ENCODE measurements around the gene MUS81. TPM values are rescaled to one million over a fixed set of nuclear protein-coding genes. Genes with fewer than 3 reads are reported as not detected.

MUS81 gene
- total and polyA plus RNA-seq, 2 of the 13 experiments (the other 11 are each of a cell fraction or from before 2014, with no cell fraction given), result 25.6 to 30.2 TPM

DNA sequence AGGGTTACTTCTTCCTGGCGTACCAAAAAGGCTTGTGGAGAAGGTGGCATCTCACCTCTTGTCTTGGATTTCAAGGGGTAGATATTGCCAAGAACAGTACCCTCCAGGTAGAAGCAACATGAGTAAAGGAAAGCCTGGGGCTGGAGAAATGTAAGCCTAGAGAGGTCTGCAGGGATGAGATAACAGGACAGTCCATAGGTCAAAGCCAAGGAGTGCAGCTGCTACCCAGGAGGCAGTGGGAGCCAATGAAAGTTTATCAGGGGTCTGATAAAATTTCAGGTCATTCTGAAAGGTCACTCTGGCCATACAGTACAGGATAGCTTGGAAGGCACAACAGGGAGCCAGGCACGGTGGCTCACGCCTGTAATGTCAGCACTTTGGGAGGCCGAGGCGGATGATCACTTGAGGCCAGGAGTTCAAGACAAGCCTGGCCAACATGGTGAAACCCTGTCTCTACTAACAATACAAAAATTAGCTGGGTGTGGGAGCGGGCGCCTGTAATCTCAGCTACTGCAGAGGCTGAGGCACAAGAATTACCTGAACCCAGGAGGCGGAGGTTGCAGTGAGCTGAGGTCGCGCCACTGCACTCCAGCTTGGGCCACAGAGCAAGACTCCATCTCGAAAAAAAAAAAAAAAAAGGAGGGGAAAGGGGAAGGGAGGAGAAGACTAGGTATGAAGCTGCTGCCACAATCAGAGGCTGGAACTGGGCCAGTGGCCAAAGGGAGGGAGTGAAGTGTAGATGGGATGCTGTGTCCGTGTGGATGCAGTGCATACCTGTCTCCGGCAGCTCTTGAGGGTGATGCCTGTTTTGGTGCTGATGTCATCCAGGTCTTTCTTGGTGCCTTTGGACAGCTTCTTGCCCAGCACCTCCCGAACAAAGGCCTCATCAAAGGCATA lies 26.8 kb downstream of the MUS81 start:
- Histone ChIP-seq H3K79me2 (ENCODE audit: insufficient read depth, low read length) (peaks cover 5% of the 10 kb centered on the region), H3K4me3 (replicated peaks in 1 of 3; ENCODE audit: insufficient read depth in 1 of 3, low read depth in 2 of 3, low read length in 3 of 3) (peak overlapping the region; percentile 74 to 91 (median 87); a peak in 5 of 6 replicates), H3K27me3 (ENCODE audit: control insufficient read depth in 1 of 2, insufficient read depth in 2 of 2, low read length in 2 of 2) (no peaks in the 10 kb centered on the region; a peak in 1 of 5 replicates), H2AFZ (ENCODE audit: low read length) (no peak overlapping the region), H3K9me3 (ENCODE audit: low read length) (no peaks in the 10 kb centered on the region), H4K20me1 (ENCODE audit: insufficient read depth, low read length) (no peaks in the 10 kb centered on the region), H3K36me3 (replicated peaks in 1 of 2; ENCODE audit: control insufficient read depth in 1 of 2, insufficient read depth in 2 of 2, low read length in 2 of 2) (peaks cover 4 to 19% of the 10 kb centered on the region in 2 experiments; a peak in 4 of 5 replicates), H3K4me2 (ENCODE audit: low read depth, low read length) (peak overlapping the region; percentile 96), H3K9ac (ENCODE audit: insufficient read depth, low read depth, low read length) (peak overlapping the region; percentile 70), H3K27ac (ENCODE audit: extremely low read length, insufficient read depth, low read length) (no peak overlapping the region), H3K4me1 (ENCODE audit: insufficient read depth, low read length) (peaks cover 60% of the 10 kb centered on the region)
- ATAC-seq, result no peak
- TF ChIP-seq, protein P1, sequence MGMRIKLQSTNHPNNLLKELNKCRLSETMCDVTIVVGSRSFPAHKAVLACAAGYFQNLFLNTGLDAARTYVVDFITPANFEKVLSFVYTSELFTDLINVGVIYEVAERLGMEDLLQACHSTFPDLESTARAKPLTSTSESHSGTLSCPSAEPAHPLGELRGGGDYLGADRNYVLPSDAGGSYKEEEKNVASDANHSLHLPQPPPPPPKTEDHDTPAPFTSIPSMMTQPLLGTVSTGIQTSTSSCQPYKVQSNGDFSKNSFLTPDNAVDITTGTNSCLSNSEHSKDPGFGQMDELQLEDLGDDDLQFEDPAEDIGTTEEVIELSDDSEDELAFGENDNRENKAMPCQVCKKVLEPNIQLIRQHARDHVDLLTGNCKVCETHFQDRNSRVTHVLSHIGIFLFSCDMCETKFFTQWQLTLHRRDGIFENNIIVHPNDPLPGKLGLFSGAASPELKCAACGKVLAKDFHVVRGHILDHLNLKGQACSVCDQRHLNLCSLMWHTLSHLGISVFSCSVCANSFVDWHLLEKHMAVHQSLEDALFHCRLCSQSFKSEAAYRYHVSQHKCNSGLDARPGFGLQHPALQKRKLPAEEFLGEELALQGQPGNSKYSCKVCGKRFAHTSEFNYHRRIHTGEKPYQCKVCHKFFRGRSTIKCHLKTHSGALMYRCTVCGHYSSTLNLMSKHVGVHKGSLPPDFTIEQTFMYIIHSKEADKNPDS (CRISPR knock-in tag; IDR thresholded peaks at IDR 0.05), result no peak
- TF ChIP-seq HNRNPLL (IDR thresholded peaks at IDR 0.05; ENCODE audit: low read depth, low read length, poor library complexity, severe bottlenecking) (no peak), MTF2 (CRISPR knock-in tag; IDR thresholded peaks at IDR 0.05; ENCODE audit: borderline replicate concordance) (no peak), ZKSCAN5 (CRISPR knock-in tag; IDR thresholded peaks at IDR 0.05) (no peak), FOSL2 (CRISPR knock-in tag; IDR thresholded peaks at IDR 0.05) (no peak), FIP1L1 (IDR thresholded peaks at IDR 0.05; ENCODE audit: borderline replicate concordance, insufficient read depth, low read depth, low read length) (no peak), ZNF547 (CRISPR knock-in tag; IDR thresholded peaks at IDR 0.05) (no peak), CEBPB (IDR thresholded peaks at IDR 0.05; ENCODE audit: borderline replicate concordance, low read depth, low read length) (no peak), ZNF607 (CRISPR knock-in tag; IDR thresholded peaks at IDR 0.05; ENCODE audit: borderline replicate concordance) (no peak), SNRNP70 (IDR thresholded peaks at IDR 0.05; ENCODE audit: low read depth, low read length) (no peak), FOXM1 (CRISPR knock-in tag; IDR thresholded peaks at IDR 0.05) (no peak), ADNP (CRISPR knock-in tag; IDR thresholded peaks at IDR 0.05) (no peak)
- TF ChIP-seq, protein P2, sequence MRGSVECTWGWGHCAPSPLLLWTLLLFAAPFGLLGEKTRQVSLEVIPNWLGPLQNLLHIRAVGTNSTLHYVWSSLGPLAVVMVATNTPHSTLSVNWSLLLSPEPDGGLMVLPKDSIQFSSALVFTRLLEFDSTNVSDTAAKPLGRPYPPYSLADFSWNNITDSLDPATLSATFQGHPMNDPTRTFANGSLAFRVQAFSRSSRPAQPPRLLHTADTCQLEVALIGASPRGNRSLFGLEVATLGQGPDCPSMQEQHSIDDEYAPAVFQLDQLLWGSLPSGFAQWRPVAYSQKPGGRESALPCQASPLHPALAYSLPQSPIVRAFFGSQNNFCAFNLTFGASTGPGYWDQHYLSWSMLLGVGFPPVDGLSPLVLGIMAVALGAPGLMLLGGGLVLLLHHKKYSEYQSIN (CRISPR knock-in tag; IDR thresholded peaks at IDR 0.05; ENCODE audit: borderline replicate concordance), result no peak
- DNase-seq (ENCODE audit: low spot score), result no peak
- no TSS peak for BruUV-seq (replicated peaks)
- CTCF ChIA-PET (ENCODE audit: low intra/inter-chr PET ratio, low total read pairs), result interaction anchor here (0.6 to 6.9 kb wide), 3 partner anchors 102 to 417 kb away, joined by 3 to 63 read pairs (median 4); no protein-coding TSS in a partner anchor
- intact Hi-C loops (cut with micrococcal nuclease; ENCODE audit: unreplicated experiment) (loop anchor here (5.0 kb wide), 1 partner anchor 45 kb away; no protein-coding TSS in a partner anchor), in situ Hi-C loops (cut with HindIII; ENCODE audit: extremely low pct_ligation_motif_present, low pct_unique_long_range_greater_than_20kb) (no loop called here)
- WGBS (ENCODE audit: low lambda C conversion rate), result 81% methylated on average over 14 of the region's 14 CpGs
- POLR2A ChIA-PET, result interaction anchor here (1.2 to 7.6 kb wide), 12 partner anchors 10 to 175 kb away, joined by 3 to 95 read pairs (median 8); partner anchors contain the start of genes BANF1, C11orf68, CFL1 and EIF1AD
- FAIRE-seq, result no peak

Measured in HepG2 (cell line).